Pancreas (tissue), 10 donors: ENCODE data around the gene PDE8A. TPM values are rescaled to one million over a fixed set of nuclear protein-coding genes. Genes with fewer than 3 reads are reported as not detected.

Experiments
- ATAC-seq, 4 donors: fragments of 200-7000 bp; cut with Tn5 transposase; one replicate each; pipeline versions ENCODE4 v1.8.0 to v1.9.1; 2020; ENCODE audit warnings: mild to moderate bottlenecking in 4 of 4, moderate library complexity in 4 of 4
- DNase-seq, 6 donors: peaks; one replicate each; pipeline ENCODE4 v3.0.0-alpha.2; 2020
- FAIRE-seq: peaks from 2 replicates; lab custom pipeline; 2012; peaks lifted over from hg19 to GRCh38; lab: Jason Lieb, UNC
- H3K27ac ChIP-seq, 4 donors: fragments of 200-600 bp; sonication (generic); 1 replicate in 3 of 4; 2 replicates in 1 of 4; pipeline versions ENCODE4 v1.5.0 to v1.8.0; 2020
- H3K27me3 ChIP-seq, 4 donors: fragments of 200-600 bp; one replicate each; pipeline ENCODE4 v1.8.0; 2021
- H3K36me3 ChIP-seq, 3 donors: fragments of 200-600 bp; sonication (generic) in 1 of 3; one replicate each; pipeline versions ENCODE4 v1.5.0 to v1.8.0; 2020 to 2021
- H3K4me1 ChIP-seq, 3 donors: fragments of 200-600 bp; one replicate each; pipeline ENCODE4 v1.8.0; 2021
- H3K4me3 ChIP-seq, 4 donors: fragments of 200-600 bp; sonication (generic) in 2 of 4; one replicate each; pipeline versions ENCODE4 v1.5.0 to v1.8.0; 2020 to 2021
- H3K9me3 ChIP-seq, 4 donors: fragments of 200-600 bp; one replicate each; pipeline ENCODE4 v1.8.0; 2021
- CTCF ChIP-seq, 4 donors: fragments of 200-600 bp; sonication (generic) in 3 of 4; IDR thresholded peaks; one replicate each; pipeline versions ENCODE4 v1.5.0 to v1.8.0; 2021; ENCODE audit warnings: antibody characterized with exemption in 4 of 4
- WGBS, 2 donors: extraction: QIAGEN DNeasy Blood & Tissue Kit; methylation state at CpG; one replicate each; pipeline ENCODE4 v1.1.7; 2013; 5-methylcytosine and 5-hydroxymethylcytosine counted together
- intact Hi-C, 3 donors: fragments of 100-400 bp; cut with DNase I; formaldehyde crosslinking; loops; one replicate each; pipeline versions ENCODE4 v1.11.1 to v1.14.2; 2022
- polyA plus RNA-seq, 2 donors: library from polyadenylated mRNA; stranded (reverse); fragments of 200-250 nt; gene quantifications; one replicate each; pipeline ENCODE4 v1.2.3, GENCODE V29; 2013
- total RNA-seq, 6 donors: library from RNA; stranded (reverse); fragmentation: NEBNext Ultra II Directional in 4 of 6; extraction: Animal tissue kit (Norgen Biotek cat#: 25700) in 4 of 6; gene quantifications; one replicate each; pipeline versions ENCODE4 v1.2.1 to v1.2.4, GENCODE V29; 2021 to 2023
- donor health status: healthy with polysubstance abuse.
- donor health status: DM: no; HTN: no; CAD: no; lungs with moderate emphysema.
- donor health status: DM: no; HTN: no; CAD: no.
- donor health status: control.
- donor health status: control.
- donor health status: Bipolar disorder and iron deficiency.
- donor health status: DM: yes; HTN: yes; CAD: no.
- donor health status: DM: no; HTN: no; CAD: no.
- donor health status: DM: no; HTN: no; CAD: no.
- donor health status: DM: yes; HTN: yes; CAD: no.

PDE8A gene
- total and polyA plus RNA-seq, 8 donors = 14.7 to 31.3 (median 20.7) TPM

GRCh38 chr15:85059734-85060133 is 78.1 kb downstream of the PDE8A start:
- Histone ChIP-seq H3K9me3 (no peaks in the 10 kb centered on the region), H3K4me1 (no peaks in the 10 kb centered on the region), H3K36me3 (no peaks in the 10 kb centered on the region), H3K27me3 (no peaks in the 10 kb centered on the region), H3K4me3 (no peak overlapping the region), H3K27ac (no peak overlapping the region)
- WGBS, 2 donors = 48 to 72% methylated on average over 2 of the region's 2 CpGs
- no peak for FAIRE-seq
- ATAC-seq = no peak
- no peak for DNase-seq
- intact Hi-C loops = no loop called here
- TF ChIP-seq CTCF (IDR thresholded peaks at IDR 0.05) = no peak

GRCh38 chr15:85062560-85062959 is 80.9 kb downstream of the PDE8A start:
- FAIRE-seq = no peak
- Histone ChIP-seq H3K9me3 (no peaks in the 10 kb centered on the region), H3K4me3 (no peak overlapping the region), H3K27ac (no peak overlapping the region), H3K27me3 (no peaks in the 10 kb centered on the region), H3K4me1 (no peaks in the 10 kb centered on the region), H3K36me3 (no peaks in the 10 kb centered on the region)
- no peak for DNase-seq
- 92 to 96% methylated on average over 2 of the region's 2 CpGs for WGBS, 2 donors
- no peak for ATAC-seq
- no peak for TF ChIP-seq CTCF (IDR thresholded peaks at IDR 0.05)
- intact Hi-C loops = no loop called here

GRCh38 chr15:85063088-85063487 is 81.4 kb downstream of the PDE8A start:
- Histone ChIP-seq H3K9me3 (no peaks in the 10 kb centered on the region), H3K36me3 (no peaks in the 10 kb centered on the region), H3K27me3 (no peaks in the 10 kb centered on the region), H3K27ac (no peak overlapping the region), H3K4me1 (no peaks in the 10 kb centered on the region), H3K4me3 (no peak overlapping the region)
- no peak for TF ChIP-seq CTCF (IDR thresholded peaks at IDR 0.05)
- intact Hi-C loops = no loop called here
- FAIRE-seq (no peak), DNase-seq (no peak), ATAC-seq (no peak)
- WGBS, 2 donors = 87 to 95% methylated on average over 2 of the region's 2 CpGs

- intact Hi-C loops = no loop called here
- H3K4me3 ChIP-seq = no peak overlapping the region
- no peaks in the 10 kb centered on the region for H3K4me1 ChIP-seq
- H3K9me3 ChIP-seq = no peaks in the 10 kb centered on the region
- no peaks in the 10 kb centered on the region for H3K36me3 ChIP-seq
- DNase-seq (no peak), FAIRE-seq (no peak), ATAC-seq (no peak)
- TF ChIP-seq CTCF (IDR thresholded peaks at IDR 0.05) = no peak
- H3K27me3 ChIP-seq = no peaks in the 10 kb centered on the region
- H3K27ac ChIP-seq = no peak overlapping the region
- 95 to 97% methylated on average over 1 of the region's 1 CpG for WGBS, 2 donors
Measured at GRCh38 chr15:85063522-85064079, 81.9 kb downstream of the PDE8A start.

- TF ChIP-seq CTCF (IDR thresholded peaks at IDR 0.05) = no peak
- Histone ChIP-seq H3K4me1 (no peaks in the 10 kb centered on the region), H3K27ac (no peak overlapping the region), H3K27me3 (no peaks in the 10 kb centered on the region), H3K9me3 (no peaks in the 10 kb centered on the region), H3K4me3 (no peak overlapping the region), H3K36me3 (no peaks in the 10 kb centered on the region)
- intact Hi-C loops = no loop called here
- ATAC-seq = no peak
- WGBS, 2 donors = 96 to 100% methylated on average over 1 of the region's 1 CpG
- no peak for DNase-seq
- FAIRE-seq = no peak
Measured at GRCh38 chr15:85064710-85065109, 83.1 kb downstream of the PDE8A start.
